ENCODE data around the gene FAF1. TPM values are rescaled to one million over a fixed set of nuclear protein-coding genes. Genes with fewer than 3 reads are reported as not detected.

Gene FAF1
- total and polyA plus RNA-seq, 2 donors (not counting 3 experiments of a cell fraction or from before 2014, with no cell fraction given), result 9.0 to 57.6 TPM

- Histone ChIP-seq H3K4me3 (replicated peaks in 1 of 3; ENCODE audit: insufficient read depth in 1 of 3, low read depth in 1 of 3, low read length in 3 of 3) (no peak overlapping the region), H3K27ac (ENCODE audit: insufficient read depth, low read depth, low read length) (no peak overlapping the region), H2AFZ (ENCODE audit: low read depth, low read length) (no peak overlapping the region), H3K9me3 (replicated peaks; ENCODE audit: control insufficient read depth, insufficient read depth, low read length) (no peaks in the 10 kb centered on the region), H3K4me1 (ENCODE audit: control insufficient read depth, extremely low read depth, insufficient read depth, low read length) (no peaks in the 10 kb centered on the region), H3K27me3 (ENCODE audit: control insufficient read depth in 2 of 2, insufficient read depth in 2 of 2, low read length in 2 of 2) (no peaks in the 10 kb centered on the region), H3K9ac (replicated peaks; ENCODE audit: extremely low read depth, insufficient read depth, low read length) (no peak overlapping the region), H3K9me1 (replicated peaks; ENCODE audit: control insufficient read depth, extremely low read depth, insufficient read depth, low read length) (no peaks in the 10 kb centered on the region), H4K20me1 (replicated peaks; ENCODE audit: control insufficient read depth, extremely low read depth, insufficient read depth, low read length) (no peaks in the 10 kb centered on the region), H3K4me2 (ENCODE audit: insufficient read depth, low read length) (no peak overlapping the region), H3K36me3 (ENCODE audit: control insufficient read depth in 2 of 2, extremely low read depth in 1 of 2, insufficient read depth in 2 of 2, low read length in 2 of 2) (no peaks in the 10 kb centered on the region), H3K79me2 (ENCODE audit: control insufficient read depth, insufficient read depth, low read length) (no peaks in the 10 kb centered on the region)
- ChIA-PET CTCF (no interaction called here), POLR2A (no interaction called here)
- dilution Hi-C loops (cut with MboI; ENCODE audit: extremely low pct_ligation_motif_present, low sequenced_read_pairs), result no loop called here
- FAIRE-seq (no peak), DNase-seq (ENCODE audit: low read depth, low spot score) (no peak)
- intact Hi-C loops (cut with micrococcal nuclease), result no loop called here
- BruUV-seq (replicated peaks), result no TSS peak
- no peak for TF ChIP-seq FOS (IDR thresholded peaks at IDR 0.05; ENCODE audit: borderline replicate concordance, insufficient read depth, low read length)
- TF ChIP-seq CTCF (IDR thresholded peaks at IDR 0.05; ENCODE audit: extremely low read depth in 1 of 2, insufficient read depth in 1 of 2, low read depth in 1 of 2, low read length in 2 of 2), result no peak
- no peak for TF ChIP-seq GATA2 (IDR thresholded peaks at IDR 0.05; ENCODE audit: insufficient read depth, insufficient read length, low read depth, low read length)
- no peak for TF ChIP-seq EZH2 (IDR thresholded peaks at IDR 0.05; ENCODE audit: borderline replicate concordance, low read depth, low read length, severe bottlenecking)
- no peak for TF ChIP-seq MYC (IDR thresholded peaks at IDR 0.05; ENCODE audit: low read depth, low read length)
- TF ChIP-seq POLR2A (IDR thresholded peaks at IDR 0.05; ENCODE audit: low read depth, low read length), result no peak
- no peak for TF ChIP-seq MAX (IDR thresholded peaks at IDR 0.05; ENCODE audit: insufficient read depth, insufficient read length)
- TF ChIP-seq POLR2AphosphoS5 (IDR thresholded peaks at IDR 0.05; ENCODE audit: insufficient read depth, low read depth, low read length), result no peak
- no peak for TF ChIP-seq JUN (IDR thresholded peaks at IDR 0.05; ENCODE audit: borderline replicate concordance, insufficient read depth, insufficient read length, low read depth)
Observed at GRCh38 chr1:50521703-50522102, 438.4 kb downstream of the FAF1 start.
